Measurements from ENCODE around the gene GPATCH8.
A peak's percentile ranks its signal among the peaks of the same experiment; 100 is the strongest.
"Not testable (repeated sequence)": the region's sequence is repeated elsewhere in the genome, so short reads cannot be mapped to it uniquely, and the experiment has no call there.

GPATCH8 gene

DNA sequence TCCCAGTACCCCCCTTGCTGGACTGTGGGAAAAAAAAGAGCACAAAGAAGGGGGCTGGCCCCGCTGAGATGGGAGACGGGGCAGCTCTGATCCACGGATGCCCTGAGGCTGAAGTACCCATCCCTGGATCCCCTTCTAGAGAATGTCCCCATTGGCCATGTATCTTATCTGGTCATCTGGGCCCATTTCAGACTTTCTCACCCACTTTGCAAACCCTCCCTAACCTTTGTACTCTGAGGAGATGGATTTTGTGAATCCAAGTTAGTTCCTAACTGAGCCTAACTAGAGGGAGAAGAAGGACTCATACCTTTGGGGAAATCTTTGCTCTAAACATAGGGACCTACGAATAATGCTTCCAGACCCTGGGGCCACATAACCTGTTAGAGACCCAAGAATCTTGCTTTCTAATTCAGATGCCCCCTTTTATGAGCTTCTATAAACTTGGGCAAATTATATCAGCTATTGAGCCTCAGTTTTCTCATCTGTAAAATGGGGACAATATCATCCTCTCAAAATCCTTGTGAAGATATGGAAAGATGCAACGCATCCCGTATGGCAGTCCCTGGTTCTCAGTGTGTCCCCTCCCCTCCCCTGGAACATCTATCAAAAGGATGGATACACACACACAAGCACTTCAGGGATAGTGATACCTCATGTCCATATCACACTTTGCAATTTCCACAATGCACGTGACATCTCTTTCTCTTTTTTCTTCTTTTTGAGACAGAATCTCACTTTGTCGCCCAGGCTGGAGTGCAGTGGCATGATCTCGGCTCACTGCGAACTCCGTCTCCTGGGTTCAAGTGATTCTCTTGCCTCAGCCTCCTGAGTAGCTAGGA is 37.3 kb upstream of the GPATCH8 start:
- DNase-seq (ENCODE audit: low read depth in 1 of 2, low spot score in 1 of 2) = no peak
- TF ChIP-seq JUND (IDR thresholded peaks at IDR 0.05; ENCODE audit: low read depth) = no peak
- in situ Hi-C loops (cut with HindIII; ENCODE audit: low pct_unique_long_range_greater_than_20kb, low sequenced_read_pairs) = no loop called here

DNA sequence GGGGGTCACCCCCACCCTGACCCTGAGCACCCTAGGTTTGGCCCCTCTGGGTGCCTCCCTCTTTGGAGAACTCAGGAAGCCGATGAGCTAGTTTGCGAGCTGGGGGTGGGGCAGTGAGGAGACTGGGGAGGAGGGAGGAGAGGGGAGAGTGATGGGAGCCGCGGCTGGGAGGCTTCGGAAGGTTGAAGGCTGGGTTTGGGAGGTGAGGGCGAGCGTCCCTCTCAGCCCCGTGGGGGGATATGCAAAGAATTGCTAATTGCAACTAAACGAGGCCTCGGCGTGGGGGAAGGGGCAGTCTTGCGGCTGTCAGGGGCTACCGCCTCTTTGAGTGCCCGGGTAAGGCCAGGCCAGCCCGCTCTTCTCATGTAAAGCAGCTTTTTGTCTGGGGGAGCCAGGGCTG is 36.5 kb upstream of the GPATCH8 start:
- no peak for DNase-seq (ENCODE audit: low read depth in 1 of 2, low spot score in 1 of 2)
- no peak for TF ChIP-seq JUND (IDR thresholded peaks at IDR 0.05; ENCODE audit: low read depth)
- in situ Hi-C loops (cut with HindIII; ENCODE audit: low pct_unique_long_range_greater_than_20kb, low sequenced_read_pairs) = no loop called here

DNA sequence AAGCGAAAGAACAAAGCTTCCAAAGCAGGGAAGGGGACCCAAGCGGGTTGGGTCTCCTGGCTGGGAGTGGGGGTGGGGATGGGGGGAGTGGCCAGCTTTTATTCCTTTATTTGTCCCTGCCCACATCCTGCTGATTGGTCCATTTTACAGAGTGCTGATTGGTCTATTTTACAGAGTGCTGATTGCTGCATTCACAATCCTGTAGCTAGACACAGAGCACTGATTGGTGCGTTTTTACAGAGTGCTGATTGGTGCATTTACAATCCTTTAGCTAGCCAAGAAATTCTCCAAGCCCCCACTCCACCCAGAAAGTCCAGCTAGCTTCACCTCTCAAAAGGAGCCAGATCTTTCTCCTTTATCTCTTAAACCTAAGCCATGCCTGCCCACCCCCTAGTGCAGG is 34.7 kb upstream of the GPATCH8 start:
- in situ Hi-C loops (cut with HindIII; ENCODE audit: low pct_unique_long_range_greater_than_20kb, low sequenced_read_pairs); DNase-seq (ENCODE audit: low read depth in 1 of 2, low spot score in 1 of 2): not testable (repeated sequence)

DNA sequence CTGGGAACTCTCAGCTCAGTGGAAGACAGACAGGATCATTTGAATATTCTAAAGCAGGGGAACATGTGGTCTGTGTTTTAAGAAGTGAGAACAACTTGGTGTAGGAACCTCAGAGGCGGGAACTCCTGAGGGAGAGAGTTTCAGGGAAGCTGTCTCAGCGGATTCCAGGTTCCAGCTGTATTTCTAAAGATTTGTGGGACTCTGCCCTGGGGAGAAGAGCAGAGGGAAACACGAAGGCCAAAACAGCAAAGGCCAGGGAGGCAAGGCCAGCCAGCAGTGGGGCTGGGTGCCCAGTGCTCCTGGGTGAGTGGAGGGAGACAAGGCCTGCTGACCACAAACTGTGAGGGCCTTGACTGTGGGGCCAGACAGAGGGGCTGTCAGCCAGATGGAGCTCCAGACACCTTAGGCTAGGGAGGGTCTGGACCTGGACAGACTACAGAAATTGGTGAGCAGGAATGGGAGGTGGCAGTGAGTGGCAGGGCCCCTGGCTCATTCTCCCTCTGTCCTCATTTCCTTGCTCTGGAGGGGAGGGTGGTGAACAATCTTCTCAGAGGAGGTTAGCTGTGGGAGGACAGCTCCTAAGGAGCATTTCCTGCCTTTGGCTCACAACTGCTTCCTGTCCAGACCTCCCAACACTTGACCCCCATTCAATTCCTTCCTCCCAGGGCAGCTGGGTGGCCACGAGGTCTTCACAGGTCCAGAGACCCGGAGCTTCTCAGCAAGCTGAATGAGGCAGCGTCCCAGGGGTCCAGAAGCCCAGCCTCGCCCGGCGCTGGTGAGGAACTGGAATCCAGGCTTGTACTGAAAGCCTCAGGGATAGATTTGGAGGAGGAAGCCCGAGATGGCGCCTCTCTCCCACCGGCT is 33.1 kb upstream of the GPATCH8 start:
- DNase-seq (ENCODE audit: low read depth in 1 of 2, low spot score in 1 of 2) = no peak
- in situ Hi-C loops (cut with HindIII; ENCODE audit: low pct_unique_long_range_greater_than_20kb, low sequenced_read_pairs) = no loop called here
- TF ChIP-seq JUND (IDR thresholded peaks at IDR 0.05; ENCODE audit: low read depth) = no peak

DNA sequence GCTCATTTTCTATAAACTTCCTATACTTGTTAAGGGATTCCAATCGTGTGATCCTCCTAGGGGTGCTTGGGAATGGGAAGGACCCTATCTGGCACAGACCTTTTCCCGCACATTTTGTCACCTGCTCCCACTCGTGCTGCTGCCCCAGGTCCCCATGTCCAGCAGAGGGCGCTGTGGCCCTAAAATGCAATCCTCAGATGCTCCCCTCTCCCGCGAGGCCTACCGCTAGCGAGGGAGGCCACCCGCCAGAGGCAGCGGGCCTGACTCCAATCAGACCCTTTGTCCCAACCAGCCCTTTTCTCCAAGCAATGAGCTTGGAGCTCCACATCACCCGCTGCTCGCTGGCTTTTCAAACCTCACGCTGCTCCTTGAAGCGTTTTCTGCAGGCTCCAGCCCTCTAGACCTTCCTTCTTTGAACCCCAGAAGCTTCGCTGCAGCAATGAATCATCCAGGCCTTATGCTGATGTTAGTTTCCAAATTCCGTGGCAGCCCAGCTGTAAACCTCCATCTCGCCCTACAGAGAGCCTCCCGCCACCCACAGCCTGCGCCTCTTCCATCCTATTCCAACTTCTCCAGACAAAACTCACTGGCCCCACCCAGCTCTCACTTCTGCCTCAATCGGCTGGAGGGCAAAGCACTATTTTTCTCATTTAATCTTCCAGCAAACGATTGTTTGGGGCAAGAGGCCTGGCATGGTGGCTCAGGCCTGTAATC is 30.5 kb upstream of the GPATCH8 start:
- TF ChIP-seq JUND (IDR thresholded peaks at IDR 0.05; ENCODE audit: low read depth) = no peak
- DNase-seq (ENCODE audit: low read depth in 1 of 2, low spot score in 1 of 2) = peak; percentile 89 to 91
- in situ Hi-C loops (cut with HindIII; ENCODE audit: low pct_unique_long_range_greater_than_20kb, low sequenced_read_pairs) = no loop called here

DNA sequence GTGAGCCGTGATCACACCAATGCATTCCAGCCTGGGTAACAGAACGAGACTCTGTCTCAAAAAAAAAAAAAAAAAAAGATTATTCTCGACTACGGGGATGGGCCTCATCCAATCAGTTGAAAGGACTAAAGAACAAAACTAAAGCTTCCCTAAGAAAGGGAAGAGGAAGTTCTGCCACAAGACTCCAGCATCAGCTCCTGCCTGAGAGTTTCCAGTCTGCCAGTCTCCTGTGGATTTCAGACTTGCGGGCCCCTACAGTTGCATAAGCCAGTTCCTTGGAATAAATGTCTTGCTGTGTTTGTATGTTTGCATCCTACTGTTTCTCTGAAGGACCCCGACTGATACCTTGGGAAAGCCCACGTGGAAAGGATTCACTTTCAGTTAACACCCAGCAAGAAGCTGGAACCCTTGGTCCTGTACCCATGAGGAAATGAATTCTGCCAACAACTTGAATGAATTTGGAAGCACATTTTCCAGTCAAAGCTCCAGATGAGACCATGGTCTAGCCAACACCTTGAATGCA is 27.8 kb upstream of the GPATCH8 start:
- in situ Hi-C loops (cut with HindIII; ENCODE audit: low pct_unique_long_range_greater_than_20kb, low sequenced_read_pairs) = no loop called here
- no peak for DNase-seq (ENCODE audit: low read depth in 1 of 2, low spot score in 1 of 2)
- TF ChIP-seq JUND (IDR thresholded peaks at IDR 0.05; ENCODE audit: low read depth) = no peak

DNA sequence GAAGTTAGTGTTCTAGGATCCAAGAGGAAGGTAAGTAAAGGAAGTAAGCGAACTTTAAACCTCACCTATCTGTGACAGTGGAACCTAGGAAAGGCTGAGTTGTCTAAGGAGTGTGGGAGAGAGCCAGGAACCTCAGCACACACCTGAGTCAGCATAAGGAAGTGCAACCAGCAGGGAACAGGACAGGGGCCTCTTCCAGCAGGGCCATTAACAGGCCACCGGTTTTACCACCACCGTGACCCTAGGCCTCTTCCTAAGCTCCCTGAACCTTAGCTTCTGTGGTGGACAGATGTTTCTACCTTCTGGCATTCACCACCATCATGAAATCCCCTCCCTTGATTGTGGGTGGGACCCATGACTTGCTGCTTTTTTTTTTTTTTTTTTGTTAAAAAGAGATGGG is 26.7 kb upstream of the GPATCH8 start:
- TF ChIP-seq JUND (IDR thresholded peaks at IDR 0.05; ENCODE audit: low read depth) = no peak
- in situ Hi-C loops (cut with HindIII; ENCODE audit: low pct_unique_long_range_greater_than_20kb, low sequenced_read_pairs) = no loop called here
- DNase-seq (ENCODE audit: low read depth in 1 of 2, low spot score in 1 of 2) = peak in 1 of 2 experiments; percentile 57

DNA sequence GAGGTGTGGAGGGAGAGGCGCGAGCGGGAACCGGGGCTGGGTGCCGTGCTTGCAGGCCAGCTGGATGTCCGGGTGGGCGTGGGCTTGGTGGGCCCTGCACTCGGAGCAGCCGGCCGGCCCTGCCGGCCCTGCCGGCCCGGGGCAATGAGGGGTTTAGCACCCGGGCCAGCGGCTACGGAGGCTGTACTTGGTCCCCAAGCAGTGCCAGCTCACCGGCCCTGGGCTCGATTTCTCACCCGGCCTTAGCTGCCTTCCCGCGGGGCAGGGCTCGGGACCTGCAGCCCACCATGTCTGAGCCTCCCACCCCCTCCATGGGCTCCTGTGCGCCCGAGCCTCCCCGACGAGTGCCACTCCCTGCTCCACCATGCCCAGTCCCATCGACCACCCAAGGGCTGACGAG is 24.7 kb upstream of the GPATCH8 start:
- no peak for DNase-seq (ENCODE audit: low read depth in 1 of 2, low spot score in 1 of 2)
- in situ Hi-C loops (cut with HindIII; ENCODE audit: low pct_unique_long_range_greater_than_20kb, low sequenced_read_pairs) = no loop called here
- TF ChIP-seq JUND (IDR thresholded peaks at IDR 0.05; ENCODE audit: low read depth) = no peak

DNA sequence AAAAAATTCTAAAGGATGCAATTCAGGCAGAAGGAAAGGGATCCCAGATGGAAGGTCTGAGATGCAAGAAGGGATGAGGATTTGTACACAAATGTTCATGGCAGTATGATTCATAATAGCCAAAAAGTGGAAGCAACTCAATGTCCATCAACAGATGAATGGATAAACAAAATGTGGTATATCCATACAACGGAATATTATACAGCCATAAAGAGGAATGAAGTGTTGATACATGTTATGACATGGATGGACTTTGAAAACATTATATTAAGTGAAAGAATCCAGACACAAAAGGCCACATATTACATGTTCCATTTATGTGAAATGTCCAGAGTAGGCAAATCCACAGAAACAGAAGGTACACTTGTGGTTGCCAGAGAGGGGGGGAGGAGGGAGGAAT is 23.9 kb upstream of the GPATCH8 start:
- DNase-seq (ENCODE audit: low read depth in 1 of 2, low spot score in 1 of 2) = no peak
- no peak for TF ChIP-seq JUND (IDR thresholded peaks at IDR 0.05; ENCODE audit: low read depth)
- in situ Hi-C loops (cut with HindIII; ENCODE audit: low pct_unique_long_range_greater_than_20kb, low sequenced_read_pairs) = no loop called here

DNA sequence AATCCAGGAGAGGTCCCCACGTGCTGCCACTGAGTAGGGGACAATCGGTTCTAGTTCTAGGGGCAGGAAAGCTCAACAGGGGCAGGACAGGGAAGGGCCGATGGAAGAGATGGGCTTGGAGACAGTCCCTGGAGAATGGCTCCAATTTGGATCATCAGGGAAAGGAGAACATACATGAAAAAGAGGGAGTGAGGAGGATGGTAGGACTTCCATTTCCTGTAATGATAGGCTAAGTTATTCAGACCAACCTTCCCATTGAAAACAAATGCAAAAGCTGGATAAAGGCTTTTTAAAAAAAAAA is 20.4 kb upstream of the GPATCH8 start:
- no peak for DNase-seq (ENCODE audit: low read depth in 1 of 2, low spot score in 1 of 2)
- TF ChIP-seq JUND (IDR thresholded peaks at IDR 0.05; ENCODE audit: low read depth) = no peak
- in situ Hi-C loops (cut with HindIII; ENCODE audit: low pct_unique_long_range_greater_than_20kb, low sequenced_read_pairs) = no loop called here

DNA sequence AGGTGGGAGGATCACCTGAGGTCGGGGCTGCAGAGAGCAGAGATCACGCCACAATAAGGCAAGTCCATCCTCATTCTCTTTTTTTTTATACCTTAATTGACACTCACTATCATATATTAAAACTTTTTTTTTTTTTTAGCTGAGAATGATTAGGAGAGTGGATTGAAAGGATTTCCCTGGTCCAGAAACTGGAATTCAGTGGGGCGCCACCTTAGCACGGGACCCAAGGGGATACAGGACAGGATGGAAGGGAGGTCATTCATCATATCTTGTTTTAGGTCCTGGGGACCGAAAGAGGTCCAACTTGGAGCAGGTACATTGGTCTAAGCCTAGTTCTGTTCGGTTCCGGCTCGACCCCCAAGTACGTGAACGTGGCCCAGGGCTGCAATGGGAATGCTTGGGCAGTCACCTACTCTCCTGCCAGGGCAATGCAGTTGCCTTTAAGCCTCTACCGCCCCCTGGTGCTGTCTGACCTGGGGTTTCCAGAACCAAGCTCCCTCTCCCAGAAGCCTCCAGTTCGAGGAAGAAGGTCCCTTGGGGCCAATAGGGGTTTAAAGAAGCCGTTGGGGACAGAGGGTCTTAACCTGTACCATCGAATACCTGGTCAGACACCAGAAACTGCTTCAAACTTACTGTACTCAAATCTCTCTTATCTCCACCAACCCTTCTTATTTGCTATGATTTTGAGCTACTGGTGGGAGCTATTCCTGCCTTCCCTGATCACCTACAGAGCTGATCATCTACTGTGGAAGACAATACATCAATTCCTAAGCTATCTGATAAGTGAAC is 19.9 kb upstream of the GPATCH8 start:
- no peak for TF ChIP-seq JUND (IDR thresholded peaks at IDR 0.05; ENCODE audit: low read depth)
- in situ Hi-C loops (cut with HindIII; ENCODE audit: low pct_unique_long_range_greater_than_20kb, low sequenced_read_pairs) = no loop called here
- DNase-seq (ENCODE audit: low read depth in 1 of 2, low spot score in 1 of 2) = peak; percentile 87

DNA sequence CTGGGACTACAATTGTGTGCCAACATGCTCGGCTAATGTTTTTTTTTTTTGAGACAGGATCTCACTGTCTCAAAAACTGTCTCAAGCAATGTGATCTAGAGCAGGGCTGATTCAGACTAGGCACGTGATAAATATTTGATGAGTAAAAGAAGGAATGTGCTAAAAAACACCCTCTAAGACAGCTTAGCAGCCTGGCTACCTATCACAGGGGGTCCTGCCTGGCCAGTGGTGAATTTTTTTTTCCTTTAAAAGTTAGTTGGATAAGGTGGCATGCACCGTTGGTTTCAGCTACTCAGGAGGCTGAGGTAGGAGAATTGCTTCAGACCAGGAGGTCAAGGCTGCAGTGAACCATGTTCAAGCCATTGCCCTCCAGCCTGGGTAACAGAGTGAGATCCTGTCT is 14.8 kb upstream of the GPATCH8 start:
- no peak for DNase-seq (ENCODE audit: low read depth in 1 of 2, low spot score in 1 of 2)
- in situ Hi-C loops (cut with HindIII; ENCODE audit: low pct_unique_long_range_greater_than_20kb, low sequenced_read_pairs) = no loop called here
- TF ChIP-seq JUND (IDR thresholded peaks at IDR 0.05; ENCODE audit: low read depth) = no peak

DNA sequence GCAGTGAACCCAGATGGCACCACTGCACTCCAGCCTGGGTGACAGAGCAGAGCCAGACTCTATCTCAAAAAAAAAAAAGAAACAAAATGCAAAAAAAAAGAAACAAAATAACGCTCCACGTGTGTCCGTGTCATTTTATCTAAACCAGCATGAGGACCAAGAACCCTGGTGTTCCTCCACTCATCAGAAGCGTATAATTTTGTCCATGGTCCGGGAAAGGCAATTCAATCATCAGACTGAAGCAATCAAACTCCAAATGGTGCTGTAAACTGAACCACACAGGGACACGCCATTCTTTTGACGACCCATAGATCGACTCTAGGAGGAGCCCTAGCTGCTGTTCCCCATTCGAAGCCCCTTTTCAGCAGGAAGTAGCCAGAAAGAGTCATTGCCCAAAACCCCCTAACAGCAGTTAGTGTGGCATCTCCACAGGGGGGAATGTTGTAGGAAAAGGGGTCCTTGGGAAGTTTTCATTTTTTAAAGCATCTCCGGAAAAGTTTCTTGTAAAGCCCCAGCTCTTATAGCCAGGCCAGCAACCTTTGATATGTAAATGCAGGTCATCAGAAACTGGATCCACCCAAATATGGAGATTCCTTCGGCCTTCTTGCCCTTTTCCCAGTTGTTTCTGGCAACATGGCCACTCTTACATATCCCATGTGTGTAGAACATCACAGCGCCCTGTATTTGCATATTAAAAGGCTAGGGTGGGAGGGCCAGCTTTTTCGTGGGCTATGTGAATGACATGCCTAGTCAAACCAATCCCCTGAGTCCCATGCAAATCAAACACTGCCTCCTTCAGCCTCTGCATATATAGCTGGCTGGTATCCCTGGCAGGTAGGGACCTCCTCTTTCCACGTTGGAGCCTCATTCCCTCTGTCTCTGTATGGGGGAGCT is 8.3 kb upstream of the GPATCH8 start:
- in situ Hi-C loops (cut with HindIII; ENCODE audit: low pct_unique_long_range_greater_than_20kb, low sequenced_read_pairs) = not testable (repeated sequence)
- DNase-seq (ENCODE audit: low read depth in 1 of 2, low spot score in 1 of 2) = peak in 1 of 2 experiments; percentile 75

DNA sequence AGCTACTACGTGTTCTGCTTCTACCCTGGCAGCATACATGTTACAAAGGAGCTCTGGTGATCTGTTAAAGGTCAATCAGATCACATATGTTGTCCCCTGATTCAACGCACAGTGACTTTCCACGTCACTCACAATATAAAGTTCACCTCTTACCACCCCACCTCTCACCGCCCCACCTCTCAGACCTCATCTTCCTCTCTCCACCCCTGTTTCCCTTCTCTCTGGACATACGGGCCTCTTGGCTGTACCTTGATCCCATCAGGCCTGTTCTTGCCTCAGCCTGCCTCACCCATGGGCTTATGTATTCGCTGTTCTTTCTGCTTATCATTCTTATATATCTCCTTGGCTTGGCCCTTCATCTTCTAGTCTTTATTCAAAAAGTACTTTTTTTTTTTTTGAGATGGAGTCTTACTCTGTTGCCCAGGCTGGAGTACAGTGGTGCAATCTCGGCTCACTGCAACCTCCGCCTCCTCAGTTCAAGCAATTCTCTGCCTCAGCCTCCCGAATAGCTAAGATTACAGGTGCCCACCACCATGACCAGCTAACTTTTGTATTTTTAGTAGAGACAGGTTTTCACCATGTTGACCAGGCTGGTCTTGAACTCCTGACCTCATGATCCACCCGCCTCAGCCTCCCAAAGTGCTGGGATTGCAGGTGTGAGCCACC is 3.9 kb upstream of the GPATCH8 start:
- in situ Hi-C loops (cut with HindIII; ENCODE audit: low pct_unique_long_range_greater_than_20kb, low sequenced_read_pairs); DNase-seq (ENCODE audit: low read depth in 1 of 2, low spot score in 1 of 2): not testable (repeated sequence)

Data from T47D (cell line).